Right ventricle myocardium superior (tissue), 1 donor: ENCODE measurements around the gene PRH2. TPM values are rescaled to one million over a fixed set of nuclear protein-coding genes. Genes with fewer than 3 reads are reported as not detected.

Source experiments
- ATAC-seq: fragments of 200-7000 bp; cut with Tn5 transposase; one replicate; pipeline ENCODE4 v1.9.1; 2020; ENCODE audit warnings: mild to moderate bottlenecking; ENCODE audit not compliant: poor library complexity
- DNase-seq: peaks from one replicate; pipeline ENCODE4 v3.0.0-alpha.2; 2020
- intact Hi-C: fragments of 100-400 bp; cut with DNase I; formaldehyde crosslinking; loops from one replicate; pipeline ENCODE4 v1.11.2; 2022
- long read RNA-seq: library from polyadenylated mRNA; unstranded; transcript quantifications from one replicate; pipeline ENCODE4 v2.0.0, GENCODE V29; 2021
- total RNA-seq: library from RNA; stranded (reverse); fragmentation: NEBNext Ultra II Directional; extraction: Animal tissue kit (Norgen Biotek cat#: 25700); gene quantifications from one replicate; pipeline ENCODE4 v1.2.1, GENCODE V29; 2021
- donor health status: DM: no; HTN: yes; CAD: no; lungs with severe emphysema.

PRH2 gene
- not detected for total RNA-seq
- long read RNA-seq = 0 reads

- intact Hi-C loops = no loop called here
- ATAC-seq (no peak), DNase-seq (no peak)
Measured at GRCh38 chr12:10928746-10929286, at the start of gene PRH2. Gene PRH2 (plus strand): TSS chr12:10929236. CDS start chr12:10929274, 38 bp downstream.

GRCh38 chr12:10884086-10884725, 44.8 kb upstream of the PRH2 start, which contains the start of gene PRH1:
Gene PRH1 (minus strand): TSS chr12:10884255. CDS start chr12:10884217, 38 bp downstream.
- ATAC-seq (no peak), DNase-seq (no peak)
- intact Hi-C loops = no loop called here

- intact Hi-C loops = no loop called here
- DNase-seq (no peak), ATAC-seq (no peak)
Measured at GRCh38 chr12:10889226-10889625, 39.8 kb upstream of the PRH2 start.

- ATAC-seq (no peak), DNase-seq (no peak)
- intact Hi-C loops = no loop called here
Measured at GRCh38 chr12:10891937-10892336, 37.1 kb upstream of the PRH2 start.

- intact Hi-C loops = no loop called here
- ATAC-seq (no peak), DNase-seq (no peak)
Measured at GRCh38 chr12:10896854-10897253, 32.2 kb upstream of the PRH2 start.

- ATAC-seq = no peak
- DNase-seq = no peak
- intact Hi-C loops = no loop called here
Measured at GRCh38 chr12:10900530-10900929, 28.5 kb upstream of the PRH2 start.

- ATAC-seq (no peak), DNase-seq (no peak)
- intact Hi-C loops = no loop called here
Measured at GRCh38 chr12:10900972-10901371, 28.1 kb upstream of the PRH2 start.

- ATAC-seq (no peak), DNase-seq (no peak)
- intact Hi-C loops = no loop called here
Measured at GRCh38 chr12:10901427-10901826, 27.6 kb upstream of the PRH2 start.

GRCh38 chr12:10904686-10905085, 24.4 kb upstream of the PRH2 start:
- DNase-seq = no peak
- ATAC-seq = no peak
- intact Hi-C loops = no loop called here

- ATAC-seq (no peak), DNase-seq (no peak)
- intact Hi-C loops = no loop called here
Measured at GRCh38 chr12:10909462-10909861, 19.6 kb upstream of the PRH2 start, which contains the start of gene TAS2R13. Gene TAS2R13 (minus strand): TSS chr12:10909562. CDS start chr12:10909298, 264 bp downstream.

GRCh38 chr12:10910380-10910779, 18.7 kb upstream of the PRH2 start:
- ATAC-seq = peak; percentile 76
- no peak for DNase-seq
- intact Hi-C loops = no loop called here

GRCh38 chr12:10919809-10920208, 9.2 kb upstream of the PRH2 start:
- intact Hi-C loops = no loop called here
- DNase-seq (no peak), ATAC-seq (no peak)

- ATAC-seq (no peak), DNase-seq (no peak)
- intact Hi-C loops = no loop called here
Measured at GRCh38 chr12:10926269-10926668, 2.8 kb upstream of the PRH2 start.

- DNase-seq = no peak
- no peak for ATAC-seq
- intact Hi-C loops = no loop called here
Measured at GRCh38 chr12:10936506-10936905, 7.5 kb downstream of the PRH2 start.

- intact Hi-C loops = no loop called here
- DNase-seq (no peak), ATAC-seq (no peak)
Measured at GRCh38 chr12:10939163-10939562, 10.1 kb downstream of the PRH2 start, which contains the start of gene TAS2R14. Gene TAS2R14 (minus strand): TSS chr12:10939263. CDS start chr12:10939207, 56 bp downstream.

GRCh38 chr12:10940389-10940788, 11.4 kb downstream of the PRH2 start:
- intact Hi-C loops = no loop called here
- ATAC-seq = no peak

GRCh38 chr12:10941369-10941768, 12.3 kb downstream of the PRH2 start:
- DNase-seq = no peak
- intact Hi-C loops = no loop called here
- no peak for ATAC-seq

More at GRCh38 chr12:10940389-10940788, 11.4 kb downstream of the PRH2 start:
- no peak for DNase-seq

GRCh38 chr12:10941916-10942607, 13.0 kb downstream of the PRH2 start:
- peak; percentile 18 for ATAC-seq
- DNase-seq = no peak
- intact Hi-C loops = no loop called here

- intact Hi-C loops = no loop called here
- no peak for ATAC-seq
- no peak for DNase-seq
Measured at GRCh38 chr12:10943167-10943566, 14.1 kb downstream of the PRH2 start.

- ATAC-seq (peak; percentile 99), DNase-seq (peak; percentile 44)
- intact Hi-C loops = no loop called here
Measured at GRCh38 chr12:10952645-10953044, 23.6 kb downstream of the PRH2 start.
